GM12875 (cell line): Measurements from ENCODE around the gene TP53I11.

Source experiments
- H3K4me3 ChIP-seq: one replicate; pipeline ENCODE4 v1.5.1; 2011; ENCODE audit warnings: low read depth, low read length, control low read depth
- TF ChIP-seq, protein P1 (sequence below): IDR thresholded peaks from 2 replicates; pipeline ENCODE4 v1.5.1; 2011; ENCODE audit warnings: low read depth, mild to moderate bottlenecking, control low read depth, inconsistent platforms, low read length, moderate library complexity, borderline replicate concordance; ENCODE audit not compliant: insufficient read depth

The TP53I11 gene

GRCh38 chr11:44893846-44894617, 56.7 kb downstream of the TP53I11 start:
- TF ChIP-seq, protein P1, sequence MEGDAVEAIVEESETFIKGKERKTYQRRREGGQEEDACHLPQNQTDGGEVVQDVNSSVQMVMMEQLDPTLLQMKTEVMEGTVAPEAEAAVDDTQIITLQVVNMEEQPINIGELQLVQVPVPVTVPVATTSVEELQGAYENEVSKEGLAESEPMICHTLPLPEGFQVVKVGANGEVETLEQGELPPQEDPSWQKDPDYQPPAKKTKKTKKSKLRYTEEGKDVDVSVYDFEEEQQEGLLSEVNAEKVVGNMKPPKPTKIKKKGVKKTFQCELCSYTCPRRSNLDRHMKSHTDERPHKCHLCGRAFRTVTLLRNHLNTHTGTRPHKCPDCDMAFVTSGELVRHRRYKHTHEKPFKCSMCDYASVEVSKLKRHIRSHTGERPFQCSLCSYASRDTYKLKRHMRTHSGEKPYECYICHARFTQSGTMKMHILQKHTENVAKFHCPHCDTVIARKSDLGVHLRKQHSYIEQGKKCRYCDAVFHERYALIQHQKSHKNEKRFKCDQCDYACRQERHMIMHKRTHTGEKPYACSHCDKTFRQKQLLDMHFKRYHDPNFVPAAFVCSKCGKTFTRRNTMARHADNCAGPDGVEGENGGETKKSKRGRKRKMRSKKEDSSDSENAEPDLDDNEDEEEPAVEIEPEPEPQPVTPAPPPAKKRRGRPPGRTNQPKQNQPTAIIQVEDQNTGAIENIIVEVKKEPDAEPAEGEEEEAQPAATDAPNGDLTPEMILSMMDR: peak; percentile 86
- H3K4me3 ChIP-seq: no peak overlapping the region

- TF ChIP-seq, protein P1: no peak
- H3K4me3 ChIP-seq: no peak overlapping the region
These were observed 57.3 kb downstream of the TP53I11 start for GRCh38 chr11:44893308-44893822.

DNA sequence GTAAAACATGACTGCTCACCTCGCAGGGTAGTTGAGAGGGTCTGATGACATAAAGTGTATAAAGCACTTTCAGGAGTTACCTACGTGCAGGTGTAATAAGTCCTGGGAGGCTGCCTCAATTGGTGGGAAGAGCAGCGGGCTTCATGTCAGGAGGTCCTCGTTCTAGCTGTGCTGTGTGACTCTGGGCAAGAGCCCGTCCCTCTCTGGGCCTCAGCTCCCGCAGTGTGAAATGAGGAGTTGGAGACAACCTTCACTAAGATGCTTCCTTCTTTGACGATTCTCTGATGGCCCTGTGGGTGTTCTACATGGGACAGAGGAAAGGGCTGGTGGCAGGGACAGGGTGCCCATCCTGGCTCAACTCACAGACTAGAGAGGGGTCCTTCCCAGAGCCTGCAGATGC, 57.8 kb downstream of the TP53I11 start:
- TF ChIP-seq, protein P1: no peak

DNA sequence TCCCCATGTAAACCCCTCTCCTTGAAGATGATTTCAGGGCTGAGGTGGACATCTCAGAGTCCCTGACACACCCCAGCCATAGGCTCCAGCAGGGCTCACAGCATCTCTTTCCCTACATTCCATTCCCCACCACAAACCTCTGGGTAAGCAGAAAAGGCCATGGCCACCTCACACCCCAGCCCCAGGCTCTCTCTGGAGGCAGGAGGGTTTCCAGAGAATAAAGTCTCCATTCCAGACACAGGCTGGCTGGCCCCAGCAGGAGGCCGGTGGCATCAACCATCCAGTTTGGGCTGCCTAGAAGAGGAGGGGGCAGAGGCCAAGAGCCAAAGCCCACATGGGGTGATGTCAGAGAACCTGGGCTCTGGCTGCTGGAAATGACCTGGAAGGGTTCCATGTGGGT, 61.4 kb downstream of the TP53I11 start:
- TF ChIP-seq, protein P1: no peak

More for the DNA sequence above, 57.8 kb downstream of the TP53I11 start:
- H3K4me3 ChIP-seq: no peak overlapping the region

DNA sequence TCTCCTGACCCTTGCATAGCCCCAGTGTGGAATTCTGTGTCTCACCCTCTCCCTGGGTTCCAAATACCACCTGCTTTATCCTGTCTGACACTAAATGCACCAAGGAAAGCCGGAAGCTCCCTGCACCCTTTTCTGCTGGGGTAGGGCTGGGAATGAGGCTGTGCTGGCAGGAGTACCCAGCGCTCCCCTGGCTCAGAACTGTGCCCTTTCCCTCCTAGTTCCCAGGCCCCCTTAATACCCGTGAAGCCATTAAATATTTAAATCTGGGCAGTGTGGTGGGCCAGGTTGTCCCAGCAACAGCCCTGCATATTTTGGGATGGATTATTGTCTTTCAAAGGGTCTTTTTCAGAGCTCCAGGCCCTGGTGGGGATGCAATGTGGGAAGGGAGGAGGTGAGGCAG, 63.0 kb downstream of the TP53I11 start:
- H3K4me3 ChIP-seq: no peak overlapping the region
- TF ChIP-seq, protein P1: no peak

More for the DNA sequence above, 61.4 kb downstream of the TP53I11 start:
- H3K4me3 ChIP-seq: no peak overlapping the region

- TF ChIP-seq, protein P1: no peak
- no peak overlapping the region for H3K4me3 ChIP-seq
These were observed 63.9 kb downstream of the TP53I11 start for GRCh38 chr11:44886790-44887140.

- TF ChIP-seq, protein P1: no peak
- H3K4me3 ChIP-seq: no peak overlapping the region
These were observed 64.5 kb downstream of the TP53I11 start for GRCh38 chr11:44885919-44886789.
